ENCODE data around the gene FMO5. TPM values are rescaled to one million over a fixed set of nuclear protein-coding genes. Genes with fewer than 3 reads are reported as not detected.

FMO5 gene
- total and polyA plus RNA-seq, 10 of the 15 experiments (the other 5 are each of a cell fraction or from before 2014, with no cell fraction given): 0.05 to 0.58 (median 0.19) TPM

DNA sequence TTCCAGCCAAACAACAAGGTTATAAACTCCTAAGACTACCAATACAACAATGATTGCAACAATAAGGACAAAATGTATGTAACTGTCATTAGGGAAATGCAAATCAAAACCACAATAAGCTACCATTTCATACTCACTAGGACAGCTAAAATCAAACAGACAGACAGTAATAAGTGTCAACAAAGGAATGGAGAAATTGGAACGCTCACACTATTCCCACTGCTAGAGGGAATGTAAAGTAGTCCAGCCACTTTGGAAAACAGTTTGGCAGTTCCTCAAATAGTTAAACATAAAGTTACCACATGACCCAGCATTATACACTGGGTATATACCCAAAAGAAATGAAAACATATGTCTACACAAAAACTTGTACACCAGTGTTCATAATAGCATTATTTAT lies 62.1 kb downstream of the FMO5 start:
- intact Hi-C loops (cut with micrococcal nuclease; ENCODE audit: unreplicated experiment) (no loop called here), in situ Hi-C loops (cut with MboI) (no loop called here)
- Histone ChIP-seq H3K4me2 (ENCODE audit: control insufficient read depth, insufficient read depth) (no peak overlapping the region), H3K36me3 (ENCODE audit: control insufficient read depth in 2 of 2, insufficient read depth in 2 of 2, low read length in 1 of 2) (peaks cover 2 to 21% of the 10 kb centered on the region in 2 experiments; a peak in 3 of 4 replicates), H3K27ac (ENCODE audit: control insufficient read depth, insufficient read depth) (no peak overlapping the region), H2AFZ (ENCODE audit: control insufficient read depth, low read depth, low read length) (no peak overlapping the region), H3K9me3 (replicated peaks; ENCODE audit: control insufficient read depth, insufficient read depth, low read length) (no peaks in the 10 kb centered on the region), H3K4me1 (ENCODE audit: control insufficient read depth, insufficient read depth, low read length) (no peaks in the 10 kb centered on the region), H4K20me1 (ENCODE audit: control insufficient read depth, insufficient read depth) (no peaks in the 10 kb centered on the region), H3K27me3 (replicated peaks in 1 of 2; ENCODE audit: control insufficient read depth in 2 of 2, insufficient read depth in 2 of 2, low read length in 1 of 2) (no peaks in the 10 kb centered on the region), H3K4me3 (no peak overlapping the region), H3K9ac (ENCODE audit: control insufficient read depth, insufficient read depth, low read length) (no peak overlapping the region), H3K79me2 (ENCODE audit: control insufficient read depth, insufficient read depth, low read length) (no peaks in the 10 kb centered on the region; the same call in 1 of the 2 replicates)
- ChIA-PET RAD21 (ENCODE audit: unreplicated experiment) (no interaction called here), CTCF (interaction anchor here (2.7 kb wide), 1 partner anchor 8 kb away, joined by 13 read pairs; the partner anchor contains the start of gene PRKAB2), SMC1A (ENCODE audit: uncharacterized antibody, unreplicated experiment) (interaction anchor here (1.6 to 2.7 kb wide), 3 partner anchors 10 to 82 kb away, joined by 3 to 14 read pairs (median 4); no protein-coding TSS in a partner anchor), POLR2A (interaction anchor here (0.6 kb wide), 1 partner anchor 21 kb away, joined by 7 read pairs; no protein-coding TSS in a partner anchor)
- ATAC-seq: no peak
- WGBS (ENCODE audit: insufficient coverage, insufficient replicate concordance, low lambda C conversion rate, missing lambda C conversion rate): 90% methylated on average over 1 of the region's 1 CpG
- FAIRE-seq: no peak
- BruUV-seq (replicated peaks): no TSS peak
- TF ChIP-seq SUPT20H (IDR thresholded peaks at IDR 0.05; ENCODE audit: borderline replicate concordance, control insufficient read depth, low read depth, low read length) (no peak), BRCA1 (IDR thresholded peaks at IDR 0.05; ENCODE audit: low read depth, low read length) (no peak), SMAD1 (IDR thresholded peaks at IDR 0.05; ENCODE audit: low read depth, partially characterized antibody) (no peak), YY1 (IDR thresholded peaks at IDR 0.05; ENCODE audit: low read depth, low read length) (no peak), SIX5 (IDR thresholded peaks at IDR 0.05; ENCODE audit: low read depth, low read length, severe bottlenecking) (no peak), RB1 (IDR thresholded peaks at IDR 0.05; ENCODE audit: borderline replicate concordance) (no peak), POLR2AphosphoS2 (IDR thresholded peaks at IDR 0.05; ENCODE audit: low read depth, low read length) (no peak), EED (IDR thresholded peaks at IDR 0.05; ENCODE audit: low read depth) (no peak), SUZ12 (IDR thresholded peaks at IDR 0.05; ENCODE audit: unreplicated experiment) (no peak), KAT2A (conservative IDR thresholded peaks at IDR 0.05; ENCODE audit: control insufficient read depth, low read depth, low read length) (no peak), TCF3 (IDR thresholded peaks at IDR 0.05; ENCODE audit: borderline replicate concordance, insufficient read depth, low read depth, low read length) (no peak), CEBPB (IDR thresholded peaks at IDR 0.05; ENCODE audit: borderline replicate concordance in 1 of 2, low read depth in 2 of 2, low read length in 2 of 2) (no peak), NFIC (IDR thresholded peaks at IDR 0.05; ENCODE audit: low read depth, low read length) (no peak)
- TF ChIP-seq, protein P1, sequence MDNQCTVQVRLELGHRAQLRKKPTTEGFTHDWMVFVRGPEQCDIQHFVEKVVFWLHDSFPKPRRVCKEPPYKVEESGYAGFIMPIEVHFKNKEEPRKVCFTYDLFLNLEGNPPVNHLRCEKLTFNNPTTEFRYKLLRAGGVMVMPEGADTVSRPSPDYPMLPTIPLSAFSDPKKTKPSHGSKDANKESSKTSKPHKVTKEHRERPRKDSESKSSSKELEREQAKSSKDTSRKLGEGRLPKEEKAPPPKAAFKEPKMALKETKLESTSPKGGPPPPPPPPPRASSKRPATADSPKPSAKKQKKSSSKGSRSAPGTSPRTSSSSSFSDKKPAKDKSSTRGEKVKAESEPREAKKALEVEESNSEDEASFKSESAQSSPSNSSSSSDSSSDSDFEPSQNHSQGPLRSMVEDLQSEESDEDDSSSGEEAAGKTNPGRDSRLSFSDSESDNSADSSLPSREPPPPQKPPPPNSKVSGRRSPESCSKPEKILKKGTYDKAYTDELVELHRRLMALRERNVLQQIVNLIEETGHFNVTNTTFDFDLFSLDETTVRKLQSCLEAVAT (IDR thresholded peaks at IDR 0.05): no peak
- DNase-seq (ENCODE audit: low read depth, low spot score): no peak

Data from GM12878 (cell line).